Measurements from ENCODE around the gene GATA2.

GATA2 gene

DNA sequence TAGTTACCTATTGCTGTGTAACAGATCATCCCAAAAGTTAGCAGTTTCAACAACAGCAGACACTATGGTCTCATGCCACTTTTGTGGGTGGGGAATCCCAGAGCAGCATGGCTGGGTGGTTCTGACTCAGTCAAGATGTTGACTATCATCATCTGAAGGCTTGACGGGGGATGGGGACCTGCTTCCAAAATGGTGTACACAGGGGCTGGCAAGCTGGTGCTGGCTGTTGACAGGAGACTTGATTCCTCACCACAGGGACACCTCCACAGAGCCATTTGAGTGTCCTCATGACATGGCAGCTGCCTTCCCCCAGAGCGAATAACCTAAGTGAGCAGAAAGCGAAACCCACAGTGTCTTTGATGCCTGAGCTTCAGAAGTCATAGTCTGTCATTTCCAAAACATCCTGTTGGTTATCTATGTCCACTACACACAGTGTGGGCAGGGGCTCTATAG, 45.4 kb downstream of the GATA2 start:
- Histone ChIP-seq H3K4me1 (no peaks in the 10 kb centered on the region), H3K4me3 (ENCODE audit: low read depth, low read length) (no peak overlapping the region), H3K9me3 (no peaks in the 10 kb centered on the region), H3K27me3 (no peaks in the 10 kb centered on the region), H3K36me3 (no peaks in the 10 kb centered on the region)
- TF ChIP-seq, protein P1, sequence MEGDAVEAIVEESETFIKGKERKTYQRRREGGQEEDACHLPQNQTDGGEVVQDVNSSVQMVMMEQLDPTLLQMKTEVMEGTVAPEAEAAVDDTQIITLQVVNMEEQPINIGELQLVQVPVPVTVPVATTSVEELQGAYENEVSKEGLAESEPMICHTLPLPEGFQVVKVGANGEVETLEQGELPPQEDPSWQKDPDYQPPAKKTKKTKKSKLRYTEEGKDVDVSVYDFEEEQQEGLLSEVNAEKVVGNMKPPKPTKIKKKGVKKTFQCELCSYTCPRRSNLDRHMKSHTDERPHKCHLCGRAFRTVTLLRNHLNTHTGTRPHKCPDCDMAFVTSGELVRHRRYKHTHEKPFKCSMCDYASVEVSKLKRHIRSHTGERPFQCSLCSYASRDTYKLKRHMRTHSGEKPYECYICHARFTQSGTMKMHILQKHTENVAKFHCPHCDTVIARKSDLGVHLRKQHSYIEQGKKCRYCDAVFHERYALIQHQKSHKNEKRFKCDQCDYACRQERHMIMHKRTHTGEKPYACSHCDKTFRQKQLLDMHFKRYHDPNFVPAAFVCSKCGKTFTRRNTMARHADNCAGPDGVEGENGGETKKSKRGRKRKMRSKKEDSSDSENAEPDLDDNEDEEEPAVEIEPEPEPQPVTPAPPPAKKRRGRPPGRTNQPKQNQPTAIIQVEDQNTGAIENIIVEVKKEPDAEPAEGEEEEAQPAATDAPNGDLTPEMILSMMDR (IDR thresholded peaks at IDR 0.05; ENCODE audit: low read depth, low read length) = no peak
- no peak for DNase-seq

DNA sequence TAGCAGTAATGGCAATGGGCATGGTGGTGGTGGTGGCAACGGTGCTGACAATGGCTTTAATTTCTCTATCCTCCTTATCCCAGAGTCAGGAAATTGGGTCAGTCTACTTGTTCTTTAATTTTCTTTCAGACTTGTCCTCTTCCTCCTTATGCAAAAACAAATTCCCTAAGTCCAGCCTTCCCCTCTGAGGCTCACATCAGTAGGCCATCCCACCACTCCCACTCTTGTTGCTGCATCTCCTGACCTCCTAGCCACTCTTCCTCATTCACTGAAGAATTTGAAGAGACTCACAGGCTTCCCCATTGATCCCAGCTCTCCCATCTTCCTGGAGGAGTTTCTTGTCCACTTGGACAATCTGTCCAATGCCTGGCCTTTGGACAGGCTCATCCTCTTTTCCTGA, 46.2 kb downstream of the GATA2 start:
- Histone ChIP-seq H3K4me3 (ENCODE audit: low read depth, low read length) (no peak overlapping the region), H3K27me3 (no peaks in the 10 kb centered on the region), H3K4me1 (no peaks in the 10 kb centered on the region), H3K9me3 (no peaks in the 10 kb centered on the region), H3K36me3 (no peaks in the 10 kb centered on the region)
- DNase-seq = no peak
- TF ChIP-seq, protein P1 (IDR thresholded peaks at IDR 0.05; ENCODE audit: low read depth, low read length) = no peak

DNA sequence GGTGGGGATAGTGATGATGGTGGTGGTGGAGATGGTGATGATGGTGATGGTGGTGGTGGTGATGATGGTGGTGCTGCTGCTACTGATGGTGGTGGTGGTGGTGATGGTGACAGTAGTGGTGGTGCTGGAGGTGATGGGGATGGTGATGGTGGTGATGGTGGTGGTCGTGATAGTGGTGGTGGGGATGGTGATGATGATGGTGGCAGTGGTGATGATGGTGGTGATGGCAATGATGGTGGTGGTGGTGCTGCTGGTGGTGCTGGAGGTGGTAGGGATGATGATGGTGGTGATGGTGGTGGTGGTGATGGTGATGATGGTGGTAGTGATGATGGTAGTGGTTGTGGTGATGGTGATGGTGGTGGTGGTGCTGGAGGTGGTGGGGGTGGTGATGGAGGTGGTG, 47.6 kb downstream of the GATA2 start:
- DNase-seq = no peak
- TF ChIP-seq, protein P1 (IDR thresholded peaks at IDR 0.05; ENCODE audit: low read depth, low read length) = no peak
- Histone ChIP-seq H3K4me3 (ENCODE audit: low read depth, low read length) (no peak overlapping the region), H3K4me1 (no peaks in the 10 kb centered on the region), H3K27me3 (no peaks in the 10 kb centered on the region), H3K9me3 (no peaks in the 10 kb centered on the region), H3K36me3 (no peaks in the 10 kb centered on the region)

DNA sequence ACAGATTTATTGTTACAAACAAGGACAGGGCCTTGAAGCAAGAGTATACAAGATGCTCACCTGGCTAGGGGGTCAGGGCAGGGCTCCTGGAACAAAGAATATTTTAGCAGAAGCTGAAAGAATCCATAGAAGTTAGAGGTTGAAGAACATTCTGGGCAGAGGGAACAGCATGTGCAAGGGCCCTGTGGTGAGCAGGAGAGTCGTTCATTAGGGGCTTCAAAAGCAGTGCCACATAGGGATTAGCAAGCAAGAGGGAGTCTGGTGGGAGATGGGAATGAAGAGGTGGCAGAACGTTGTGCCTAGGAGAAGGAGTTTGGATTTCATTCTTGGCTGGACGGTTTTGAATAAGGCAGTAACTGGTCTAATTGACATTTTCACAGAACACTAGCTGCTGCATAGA, 49.2 kb downstream of the GATA2 start:
- H3K4me3 ChIP-seq (ENCODE audit: low read depth, low read length) = no peak overlapping the region
- no peaks in the 10 kb centered on the region for H3K27me3 ChIP-seq
- no peak for DNase-seq
- no peaks in the 10 kb centered on the region for H3K36me3 ChIP-seq
- TF ChIP-seq, protein P1 (IDR thresholded peaks at IDR 0.05; ENCODE audit: low read depth, low read length) = no peak
- H3K9me3 ChIP-seq = no peaks in the 10 kb centered on the region
- H3K4me1 ChIP-seq = no peaks in the 10 kb centered on the region

DNA sequence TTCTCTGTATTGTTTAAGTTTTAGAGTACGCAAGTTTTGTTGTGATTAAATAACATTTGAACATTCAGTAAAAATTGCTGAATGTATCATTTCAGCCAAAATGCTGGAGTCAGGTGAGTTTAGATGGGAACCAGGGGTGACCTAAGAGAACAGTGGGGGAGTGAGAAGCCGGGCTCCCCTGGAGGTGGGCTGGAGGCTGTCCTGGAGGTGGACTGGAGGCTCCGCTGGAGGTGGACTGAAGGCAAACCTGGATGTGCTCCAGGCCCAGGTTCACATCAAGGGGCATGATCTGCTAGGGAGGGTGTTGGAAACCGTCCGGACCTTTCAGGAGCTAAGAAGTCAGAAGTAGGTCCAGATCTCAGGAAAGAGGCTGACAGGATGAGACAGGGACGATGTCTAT, 50.1 kb downstream of the GATA2 start:
- TF ChIP-seq, protein P1 (IDR thresholded peaks at IDR 0.05; ENCODE audit: low read depth, low read length) = no peak
- Histone ChIP-seq H3K4me1 (no peaks in the 10 kb centered on the region), H3K4me3 (ENCODE audit: low read depth, low read length) (no peak overlapping the region)

DNA sequence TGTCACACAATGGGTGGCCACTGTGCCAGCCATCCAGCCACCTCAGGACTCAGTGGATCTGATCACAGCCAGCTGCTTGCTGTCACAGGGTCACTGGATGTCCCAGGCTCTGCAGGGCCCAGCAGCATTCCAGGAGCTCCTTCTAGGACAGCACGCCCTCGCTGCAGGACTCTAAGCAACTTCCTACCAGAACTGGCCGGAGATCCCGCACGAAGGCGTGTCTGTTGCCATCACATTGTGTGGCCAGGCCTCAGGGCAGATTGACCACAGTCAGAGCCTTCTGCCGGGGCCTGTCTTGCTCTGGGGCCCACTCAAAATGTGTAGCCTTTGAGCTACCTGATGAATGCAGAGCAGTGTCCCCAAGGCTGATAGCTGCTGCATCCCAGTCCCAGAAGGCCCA, 50.9 kb downstream of the GATA2 start:
- no peak for DNase-seq
- Histone ChIP-seq H3K4me3 (ENCODE audit: low read depth, low read length) (no peak overlapping the region), H3K27me3 (no peaks in the 10 kb centered on the region), H3K9me3 (no peaks in the 10 kb centered on the region), H3K4me1 (no peaks in the 10 kb centered on the region), H3K36me3 (no peaks in the 10 kb centered on the region)
- TF ChIP-seq, protein P1 (IDR thresholded peaks at IDR 0.05; ENCODE audit: low read depth, low read length) = no peak

More for the DNA sequence above, 50.1 kb downstream of the GATA2 start:
- no peak for DNase-seq
- no peaks in the 10 kb centered on the region for H3K9me3 ChIP-seq
- H3K27me3 ChIP-seq = no peaks in the 10 kb centered on the region
- H3K36me3 ChIP-seq = no peaks in the 10 kb centered on the region
